AG04449 (cell line): ENCODE results near the gene AGK.

Source experiments
- CTCF ChIA-PET: fragments of 350-600 bp; formaldehyde crosslinking; extraction: SDS; loops from one replicate; lab custom pipeline; 2021; ENCODE audit warnings: antibody characterized with exemption; lab: Yijun Ruan, JAX
- POLR2A ChIA-PET: fragments of 400-600, 350-600 bp; formaldehyde crosslinking; extraction: SDS; loops from one replicate; lab custom pipeline; 2020; ENCODE audit warnings: antibody characterized with exemption, inconsistent platforms; lab: Yijun Ruan, JAX
- DNase-seq: peaks from one replicate; pipeline ENCODE4 v3.0.0-alpha.2; 2010; ENCODE audit warnings: low read depth, low spot score
- H3K4me3 ChIP-seq: 2 replicates; pipeline ENCODE4 v1.5.1; 2011; ENCODE audit warnings: low read depth, mild to moderate bottlenecking, control low read depth, low read length
- CTCF ChIP-seq: IDR thresholded peaks from one replicate; pipeline ENCODE4 v1.5.1; 2011; ENCODE audit warnings: mild to moderate bottlenecking, moderate library complexity, low read length, control low read depth, inconsistent platforms; ENCODE audit not compliant: insufficient read depth; ENCODE audit errors: missing control alignments

Gene AGK

GRCh38 chr7:141649865-141650634 is 98.8 kb downstream of the AGK start:
- TF ChIP-seq CTCF, result peak; percentile 77
- POLR2A ChIA-PET, result interaction anchor here (1.1 kb wide), 1 partner anchor 94 kb away, joined by 3 read pairs; no protein-coding TSS in a partner anchor
- H3K4me3 ChIP-seq, result no peak overlapping the region
- peak; percentile 68 for DNase-seq
- CTCF ChIA-PET, result interaction anchor here (0.5 to 3.3 kb wide), 31 partner anchors 8 to 990 kb away, joined by 3 to 30 read pairs (median 4); partner anchors contain the start of genes AGK, DENND11, MRPS33 and SSBP1

GRCh38 chr7:141651417-141651816 is 100.2 kb downstream of the AGK start:
- POLR2A ChIA-PET, result no interaction called here
- CTCF ChIA-PET, result interaction anchor here (0.6 to 3.3 kb wide), 9 partner anchors 9 to 991 kb away, joined by 3 to 12 read pairs (median 5); partner anchors contain the start of gene SSBP1
- no peak for DNase-seq
- TF ChIP-seq CTCF, result no peak
- no peak overlapping the region for H3K4me3 ChIP-seq

- no peak overlapping the region for H3K4me3 ChIP-seq
- no peak for DNase-seq
- ChIA-PET CTCF (interaction anchor here (1.0 to 3.8 kb wide), 11 partner anchors 9 to 926 kb away, joined by 3 to 16 read pairs (median 8); partner anchors contain the start of gene SSBP1), POLR2A (no interaction called here)
- TF ChIP-seq CTCF, result no peak
These were observed 101.5 kb downstream of the AGK start for GRCh38 chr7:141652691-141653090.

GRCh38 chr7:141654551-141654950 is 103.3 kb downstream of the AGK start:
- TF ChIP-seq CTCF, result peak; percentile 78
- ChIA-PET POLR2A (no interaction called here), CTCF (interaction anchor here (0.6 to 4.0 kb wide), 28 partner anchors 9 to 738 kb away, joined by 3 to 27 read pairs (median 4); partner anchors contain the start of gene SSBP1)
- DNase-seq, result peak; percentile 16
- no peak overlapping the region for H3K4me3 ChIP-seq

GRCh38 chr7:141659501-141659900 is 108.3 kb downstream of the AGK start:
- no peak for TF ChIP-seq CTCF
- DNase-seq, result no peak
- no peak overlapping the region for H3K4me3 ChIP-seq
- ChIA-PET CTCF (interaction anchor here (2.4 kb wide), 1 partner anchor 10 kb away, joined by 12 read pairs; no protein-coding TSS in a partner anchor), POLR2A (no interaction called here)

- CTCF ChIA-PET, result interaction anchor here (1.2 to 2.4 kb wide), 2 partner anchors 9 to 10 kb away, joined by 5 to 12 read pairs; no protein-coding TSS in a partner anchor
- no peak for TF ChIP-seq CTCF
- DNase-seq, result no peak
- H3K4me3 ChIP-seq, result no peak overlapping the region
- POLR2A ChIA-PET, result no interaction called here
These were observed 109.0 kb downstream of the AGK start for GRCh38 chr7:141660259-141660658.
